ENCODE data around the gene C2orf76.

C2orf76 gene

GRCh38 chr2:119306196-119306590 lies 60.4 kb downstream of the C2orf76 start:
- Histone ChIP-seq H3K4me2 (ENCODE audit: low read depth, low read length, poor library complexity, severe bottlenecking) (no peak overlapping the region), H3K27me3 (ENCODE audit: insufficient read depth, low read length, poor library complexity, severe bottlenecking) (no peaks in the 10 kb centered on the region), H3K4me3 (ENCODE audit: low read length, poor library complexity, severe bottlenecking) (no peak overlapping the region), H3K4me1 (ENCODE audit: insufficient read depth, low read length, poor library complexity, severe bottlenecking) (no peaks in the 10 kb centered on the region), H3K79me2 (ENCODE audit: insufficient read depth, low read length) (no peaks in the 10 kb centered on the region), H3F3A (ENCODE audit: low read depth) (no peaks in the 10 kb centered on the region), H3K9ac (ENCODE audit: low read depth, low read length, poor library complexity, severe bottlenecking) (no peak overlapping the region), H4K20me1 (ENCODE audit: insufficient read depth, low read length, poor library complexity, severe bottlenecking) (no peaks in the 10 kb centered on the region), H3K36me3 (ENCODE audit: insufficient read depth, low read length) (no peaks in the 10 kb centered on the region), H3K9me3 (ENCODE audit: insufficient read depth, low read depth, low read length) (no peaks in the 10 kb centered on the region), H2AFZ (ENCODE audit: low read length) (no peak overlapping the region), H3K9me2 (replicated peaks; ENCODE audit: low read depth, low read length) (no peaks in the 10 kb centered on the region)
- TF ChIP-seq EZH2phosphoT487 (IDR thresholded peaks at IDR 0.05; ENCODE audit: borderline replicate concordance), result no peak
- TF ChIP-seq CTCF (conservative IDR thresholded peaks at IDR 0.05; ENCODE audit: low read length), result no peak

- Histone ChIP-seq H3K9me3 (ENCODE audit: insufficient read depth, low read depth, low read length) (no peaks in the 10 kb centered on the region), H3K4me3 (ENCODE audit: low read length, poor library complexity, severe bottlenecking) (no peak overlapping the region), H3K27me3 (ENCODE audit: insufficient read depth, low read length, poor library complexity, severe bottlenecking) (no peaks in the 10 kb centered on the region), H3K4me1 (ENCODE audit: insufficient read depth, low read length, poor library complexity, severe bottlenecking) (no peaks in the 10 kb centered on the region), H4K20me1 (ENCODE audit: insufficient read depth, low read length, poor library complexity, severe bottlenecking) (no peaks in the 10 kb centered on the region), H3K4me2 (ENCODE audit: low read depth, low read length, poor library complexity, severe bottlenecking) (no peak overlapping the region), H2AFZ (ENCODE audit: low read length) (no peak overlapping the region), H3K9me2 (replicated peaks; ENCODE audit: low read depth, low read length) (no peaks in the 10 kb centered on the region), H3K79me2 (ENCODE audit: insufficient read depth, low read length) (no peaks in the 10 kb centered on the region), H3K9ac (ENCODE audit: low read depth, low read length, poor library complexity, severe bottlenecking) (no peak overlapping the region), H3K36me3 (ENCODE audit: insufficient read depth, low read length) (no peaks in the 10 kb centered on the region), H3F3A (ENCODE audit: low read depth) (no peaks in the 10 kb centered on the region)
- TF ChIP-seq EZH2phosphoT487 (IDR thresholded peaks at IDR 0.05; ENCODE audit: borderline replicate concordance) (no peak), CTCF (conservative IDR thresholded peaks at IDR 0.05; ENCODE audit: low read length) (no peak)
Observed at GRCh38 chr2:119305497-119306195, 61.0 kb downstream of the C2orf76 start.

GRCh38 chr2:119304847-119305246 lies 61.8 kb downstream of the C2orf76 start:
- no peaks in the 10 kb centered on the region for H3F3A ChIP-seq (ENCODE audit: low read depth)
- H3K27me3 ChIP-seq (ENCODE audit: insufficient read depth, low read length, poor library complexity, severe bottlenecking), result no peaks in the 10 kb centered on the region
- no peaks in the 10 kb centered on the region for H4K20me1 ChIP-seq (ENCODE audit: insufficient read depth, low read length, poor library complexity, severe bottlenecking)
- no peaks in the 10 kb centered on the region for H3K9me3 ChIP-seq (ENCODE audit: insufficient read depth, low read depth, low read length)
- no peaks in the 10 kb centered on the region for H3K36me3 ChIP-seq (ENCODE audit: insufficient read depth, low read length)
- no peak overlapping the region for H3K4me3 ChIP-seq (ENCODE audit: low read length, poor library complexity, severe bottlenecking)
- H3K4me2 ChIP-seq (ENCODE audit: low read depth, low read length, poor library complexity, severe bottlenecking), result no peak overlapping the region
- H3K79me2 ChIP-seq (ENCODE audit: insufficient read depth, low read length), result no peaks in the 10 kb centered on the region
- no peaks in the 10 kb centered on the region for H3K9me2 ChIP-seq (replicated peaks; ENCODE audit: low read depth, low read length)
- no peak overlapping the region for H2AFZ ChIP-seq (ENCODE audit: low read length)
- H3K4me1 ChIP-seq (ENCODE audit: insufficient read depth, low read length, poor library complexity, severe bottlenecking), result no peaks in the 10 kb centered on the region
- H3K9ac ChIP-seq (ENCODE audit: low read depth, low read length, poor library complexity, severe bottlenecking), result no peak overlapping the region
- TF ChIP-seq EZH2phosphoT487 (IDR thresholded peaks at IDR 0.05; ENCODE audit: borderline replicate concordance), result no peak
- no peak for TF ChIP-seq CTCF (conservative IDR thresholded peaks at IDR 0.05; ENCODE audit: low read length)
